GM21423 (cell line): ENCODE results near the gene AGER.

Experiments used
- ATAC-seq: cut with Tn5 transposase; IDR thresholded peaks from one replicate; pipeline ENCODE4 v1.9.1; 2021; ENCODE audit warnings: mild to moderate bottlenecking, moderate library complexity; ENCODE audit not compliant: unreplicated experiment

The AGER gene

DNA sequence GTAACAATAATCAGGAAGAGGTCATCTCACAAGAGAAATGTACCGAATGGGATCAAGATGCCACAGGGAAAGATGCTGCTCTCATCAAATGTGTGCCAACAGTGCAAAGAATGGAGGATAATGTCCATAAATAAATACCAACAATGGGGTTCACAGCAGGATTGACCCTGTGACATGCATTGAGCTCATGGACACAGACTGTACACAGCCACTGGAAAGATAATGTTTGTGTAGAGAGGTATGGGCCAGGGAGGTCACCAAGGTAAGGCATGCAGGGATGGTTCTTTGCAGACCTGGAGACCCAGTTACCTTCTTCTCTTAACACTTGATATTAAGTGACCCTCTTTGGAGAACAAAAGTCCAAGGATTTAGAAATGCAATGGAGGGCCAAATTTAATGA, 9.6 kb downstream of the AGER start:
- no peak for ATAC-seq

DNA sequence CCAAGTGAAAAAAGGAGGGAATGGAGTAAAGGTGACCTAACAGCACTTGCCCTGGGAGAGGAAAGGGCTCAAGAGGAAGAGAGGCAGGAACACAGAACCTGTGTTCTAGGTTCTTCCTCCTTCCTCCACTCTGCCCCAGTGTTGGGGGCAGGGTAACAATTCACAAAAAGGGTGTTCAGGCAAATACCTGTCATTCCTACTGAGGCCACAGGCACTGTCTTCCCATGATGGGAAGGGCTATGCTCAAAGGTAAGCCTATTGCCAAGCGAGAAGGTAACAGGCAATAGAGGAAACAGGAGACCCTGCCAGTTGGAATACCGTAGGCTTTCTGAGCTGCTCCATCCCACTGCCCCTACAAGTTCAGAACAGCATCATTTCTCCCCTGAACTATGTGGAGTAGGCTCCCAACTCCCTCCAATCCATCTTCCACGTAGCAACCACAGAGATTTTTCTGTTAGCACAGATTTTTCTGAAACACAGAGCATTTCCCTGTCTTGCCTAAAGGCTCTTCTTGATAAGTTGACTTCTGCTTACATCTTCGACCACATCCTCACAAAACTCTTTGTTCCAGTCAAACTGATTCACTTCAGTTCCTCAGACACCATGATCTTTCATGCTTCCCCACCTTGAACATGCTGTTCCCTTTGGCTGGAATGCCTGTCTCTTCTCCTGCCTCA, 10.9 kb downstream of the AGER start:
- ATAC-seq, result no peak

DNA sequence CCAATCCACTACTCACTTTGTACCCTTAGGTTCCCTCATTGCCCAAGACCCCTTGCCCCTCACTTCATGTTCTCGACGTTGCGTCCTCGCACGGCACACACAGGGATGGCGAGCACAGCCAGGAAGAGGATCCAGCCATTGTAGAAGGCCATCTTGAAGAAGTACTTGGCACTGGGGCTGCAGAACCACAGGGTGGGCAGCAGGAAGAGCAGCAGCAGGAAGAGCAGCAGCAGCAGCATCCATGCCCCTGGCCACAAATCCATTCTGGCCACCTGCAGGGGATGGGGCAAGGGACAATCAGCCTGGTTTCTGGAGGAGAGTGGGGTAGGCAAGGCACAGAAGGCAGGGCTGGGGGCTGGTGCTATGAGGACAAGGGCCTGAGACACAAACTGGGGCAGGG, 12.8 kb downstream of the AGER start:
- ATAC-seq, result no peak

DNA sequence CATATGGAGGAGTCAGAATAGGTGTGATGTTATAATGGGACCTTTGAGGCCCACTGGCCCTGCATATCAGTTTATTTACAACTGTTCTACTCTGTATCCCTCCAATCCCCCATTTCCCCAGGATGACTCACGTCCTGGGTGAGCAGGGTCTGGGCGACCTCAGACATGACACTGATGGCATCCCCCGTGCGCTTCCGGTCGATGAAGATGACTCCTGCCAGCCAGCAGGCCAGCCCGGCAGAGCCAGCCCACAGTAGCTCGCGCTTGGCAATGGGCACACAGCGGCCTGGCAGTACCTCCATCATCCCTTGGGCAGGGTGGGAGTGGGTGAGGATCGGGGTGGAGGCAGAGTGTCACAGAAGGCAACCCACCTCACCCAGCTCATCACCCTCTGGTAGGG, 13.8 kb downstream of the AGER start:
- ATAC-seq, result no peak

DNA sequence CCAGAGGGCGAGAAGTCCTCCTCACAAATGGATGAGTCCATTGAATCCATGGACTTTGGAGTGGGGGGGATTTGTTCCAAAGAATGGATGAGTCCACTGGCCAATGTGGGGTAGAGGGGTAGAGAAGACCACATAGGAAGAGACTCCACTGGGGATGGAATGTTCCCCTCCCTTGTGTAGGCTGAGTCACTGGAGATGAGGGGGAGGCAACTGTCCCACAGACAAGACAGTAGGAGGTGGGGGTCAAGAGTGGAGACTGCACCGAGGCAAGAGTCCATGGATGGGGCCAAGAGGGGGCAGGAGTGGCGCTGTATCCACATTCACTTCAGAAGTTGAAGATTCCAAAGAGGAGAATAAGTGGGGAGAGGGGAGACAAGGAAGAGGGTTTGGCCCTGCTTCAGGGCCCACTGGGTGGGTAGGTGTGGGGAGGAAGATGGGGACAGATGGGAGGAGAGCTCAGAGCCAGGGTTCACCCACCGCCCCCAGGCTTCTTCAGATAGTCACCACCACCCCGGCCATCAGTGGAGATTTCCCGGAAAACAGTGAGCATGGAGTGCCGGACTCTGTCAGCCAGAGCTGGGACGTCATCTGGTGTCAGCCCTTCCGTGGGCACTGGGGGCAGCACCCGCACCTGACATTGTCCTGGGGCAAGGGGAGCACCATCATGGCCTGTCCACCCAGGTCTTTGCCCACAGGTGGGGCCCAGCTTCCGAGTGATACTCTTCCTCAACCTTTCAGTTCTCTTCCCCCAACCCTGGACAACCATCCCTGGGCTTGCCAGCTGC, 15.1 kb downstream of the AGER start:
- ATAC-seq, result no peak

DNA sequence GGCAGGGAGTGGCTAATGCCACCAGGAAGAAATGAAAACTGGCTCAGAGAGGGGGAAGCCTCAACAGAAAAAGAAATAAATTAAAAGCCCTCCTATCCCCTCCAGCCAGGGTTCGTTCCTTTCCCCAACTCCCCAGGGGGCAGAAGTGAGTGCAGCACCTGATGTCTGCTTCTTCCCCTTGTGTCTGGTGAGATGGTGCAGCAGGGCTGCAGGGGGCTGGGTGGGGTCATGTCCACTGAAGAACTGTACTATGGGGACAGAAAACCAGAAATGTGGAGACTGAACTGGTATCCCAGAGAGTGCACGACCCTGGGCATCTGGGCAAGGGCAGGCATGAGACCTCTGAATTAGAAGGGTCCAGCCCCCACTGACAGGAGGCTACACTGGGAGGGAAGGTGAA, 15.7 kb downstream of the AGER start:
- ATAC-seq, result no peak

DNA sequence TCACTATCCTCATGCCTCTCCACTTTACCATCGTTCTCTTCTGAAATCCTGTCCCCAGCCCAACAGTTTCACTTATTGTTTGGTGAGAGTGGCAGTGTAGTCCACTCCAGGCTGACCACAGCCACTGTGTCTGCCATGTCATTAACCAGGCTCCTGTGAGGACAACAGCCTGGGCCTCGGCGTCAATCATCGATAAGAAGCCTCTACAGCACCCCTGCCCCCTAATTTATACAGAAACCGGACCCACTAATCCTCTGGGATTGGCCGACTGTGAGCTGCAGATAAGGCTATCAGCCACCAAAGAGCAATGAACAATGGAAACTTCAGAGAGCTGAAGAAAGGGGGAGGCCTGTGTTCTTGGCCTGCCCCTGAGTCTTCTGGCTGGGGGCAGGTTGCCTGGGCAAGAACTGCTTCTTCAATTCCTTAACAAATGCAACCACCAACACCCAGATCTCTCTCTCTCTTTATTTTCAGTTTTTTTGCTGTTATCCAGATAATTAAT, 16.2 kb downstream of the AGER start:
- ATAC-seq, result no peak

DNA sequence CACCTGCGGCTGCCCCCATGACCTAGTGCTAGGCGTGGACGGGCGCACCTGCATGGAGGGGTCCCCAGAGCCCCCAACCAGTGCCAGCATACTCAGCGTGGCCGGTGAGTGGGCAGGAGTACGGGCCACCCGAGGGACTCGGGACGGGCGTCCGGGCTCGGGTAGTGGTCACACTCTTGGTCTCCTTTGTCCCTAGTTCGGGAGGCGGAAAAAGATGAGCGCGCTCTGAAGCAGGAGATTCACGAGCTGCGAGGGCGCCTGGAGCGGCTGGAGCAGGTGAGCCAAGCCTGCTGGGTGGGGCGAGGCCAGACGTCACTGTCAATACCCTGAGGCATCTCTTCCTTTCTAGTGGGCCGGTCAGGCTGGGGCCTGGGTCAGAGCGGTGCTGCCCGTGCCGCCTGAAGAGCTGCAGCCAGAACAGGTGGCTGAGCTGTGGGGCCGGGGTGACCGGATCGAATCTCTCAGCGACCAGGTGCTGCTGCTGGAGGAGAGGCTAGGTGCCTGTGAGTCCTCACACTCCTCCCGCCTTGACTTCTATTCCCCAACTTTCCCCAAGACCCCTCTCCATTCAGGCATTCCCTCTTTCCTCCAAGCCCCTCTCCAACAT, 16.8 kb downstream of the AGER start:
- no peak for ATAC-seq

DNA sequence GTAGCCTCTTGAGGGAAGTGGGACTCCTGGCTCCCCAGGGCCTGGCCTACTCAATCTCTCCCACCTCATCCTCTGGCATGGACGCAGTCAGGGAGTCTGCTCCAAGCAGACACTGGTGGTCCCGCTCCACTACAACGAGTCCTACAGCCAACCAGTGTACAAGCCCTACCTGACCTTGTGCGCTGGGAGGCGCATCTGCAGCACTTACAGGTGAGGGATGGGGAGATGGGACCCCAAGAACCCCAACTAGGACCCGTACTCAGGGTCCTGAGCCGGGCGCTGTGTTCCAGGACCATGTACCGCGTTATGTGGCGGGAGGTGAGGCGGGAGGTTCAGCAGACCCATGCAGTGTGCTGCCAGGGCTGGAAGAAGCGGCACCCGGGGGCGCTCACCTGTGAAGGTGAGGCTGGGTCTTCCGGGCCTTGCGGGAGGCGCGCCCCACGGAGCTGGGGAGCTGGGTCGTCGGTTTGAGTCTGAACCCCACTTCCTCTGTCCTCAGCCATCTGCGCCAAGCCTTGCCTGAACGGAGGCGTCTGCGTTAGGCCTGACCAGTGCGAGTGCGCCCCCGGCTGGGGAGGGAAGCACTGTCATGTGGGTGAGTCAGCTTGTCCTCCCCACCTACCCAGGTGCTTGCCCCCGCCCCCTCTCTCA, 17.5 kb downstream of the AGER start:
- no peak for ATAC-seq

DNA sequence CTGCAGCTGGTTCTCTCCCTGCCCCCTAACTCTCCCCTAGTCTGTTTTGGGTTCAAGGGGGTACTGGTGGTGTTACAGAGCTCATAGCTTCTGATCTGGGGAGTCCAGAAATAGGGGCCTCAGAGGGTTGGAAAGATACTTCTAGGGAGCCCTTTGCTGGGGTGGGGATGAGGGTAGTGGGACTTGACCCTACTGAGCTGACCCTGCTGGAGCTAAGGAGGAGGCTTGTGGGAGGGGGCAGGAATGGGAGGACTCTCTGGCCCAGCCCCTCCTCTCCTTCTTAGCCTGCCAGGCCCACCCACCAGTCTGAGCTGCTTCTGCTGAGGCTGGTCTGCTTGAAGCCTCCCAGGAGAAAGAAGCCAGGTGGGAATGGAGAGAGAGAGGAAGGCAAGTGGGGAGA, 19.8 kb downstream of the AGER start, which contains the start of gene EGFL8:
Gene EGFL8 (plus strand): TSS at position 301 of the 400 bp plus-strand sequence. CDS start 1,571 bp downstream, outside the sequence.
- no peak for ATAC-seq

DNA sequence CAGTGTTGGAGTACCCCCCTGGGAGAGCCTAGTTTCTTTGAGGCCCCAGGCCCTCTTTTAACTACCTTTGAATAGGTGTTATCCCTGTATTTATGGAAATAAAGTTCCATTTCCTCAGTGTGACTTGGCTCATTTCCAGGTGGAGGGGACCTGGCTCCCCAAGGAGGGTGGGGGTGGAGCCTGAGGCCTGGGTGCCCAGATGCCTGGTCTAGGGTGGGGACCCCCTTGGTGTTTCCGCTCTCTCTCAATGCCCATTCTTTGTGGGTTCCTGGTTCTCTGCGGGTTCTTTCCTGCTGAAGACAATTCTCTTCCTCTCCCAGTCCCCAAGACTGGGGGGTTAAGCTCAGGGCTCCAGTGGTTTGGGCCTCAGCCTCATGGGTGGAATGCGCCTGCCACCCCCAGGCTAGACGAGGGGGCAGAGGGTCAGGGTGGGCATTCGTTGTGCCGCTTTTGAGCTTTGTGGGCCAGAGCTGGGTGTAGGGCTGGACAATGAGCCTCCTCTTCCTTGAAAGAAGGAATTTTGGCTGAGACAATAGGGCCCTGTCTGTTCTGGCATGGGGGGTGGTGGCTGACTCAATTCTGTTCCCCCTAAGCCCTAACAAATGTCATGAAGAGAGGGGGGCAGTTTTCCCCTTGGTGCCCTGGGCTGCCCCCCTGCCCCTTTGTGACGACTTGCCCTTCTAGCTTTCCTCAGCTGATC, 20.3 kb downstream of the AGER start:
- ATAC-seq, result no peak

DNA sequence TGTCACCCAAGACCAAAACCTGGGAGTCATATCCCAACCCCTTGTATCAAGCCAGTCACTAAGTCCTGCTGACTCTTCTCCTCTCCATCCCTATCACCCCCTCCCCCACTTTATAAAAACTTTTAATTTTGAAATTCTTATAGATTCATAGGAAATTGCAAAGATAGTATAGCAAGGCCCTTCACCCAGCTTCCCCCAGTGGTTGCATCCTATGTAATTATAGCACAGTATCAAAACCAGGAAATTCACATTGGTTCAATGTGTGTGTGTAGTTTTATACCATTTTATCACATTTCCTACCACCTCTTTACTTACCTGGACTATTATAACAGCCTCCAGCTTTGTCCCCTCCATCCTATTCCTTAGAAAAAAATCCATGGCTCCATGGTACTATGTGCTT, 26.0 kb downstream of the AGER start:
- no peak for ATAC-seq

DNA sequence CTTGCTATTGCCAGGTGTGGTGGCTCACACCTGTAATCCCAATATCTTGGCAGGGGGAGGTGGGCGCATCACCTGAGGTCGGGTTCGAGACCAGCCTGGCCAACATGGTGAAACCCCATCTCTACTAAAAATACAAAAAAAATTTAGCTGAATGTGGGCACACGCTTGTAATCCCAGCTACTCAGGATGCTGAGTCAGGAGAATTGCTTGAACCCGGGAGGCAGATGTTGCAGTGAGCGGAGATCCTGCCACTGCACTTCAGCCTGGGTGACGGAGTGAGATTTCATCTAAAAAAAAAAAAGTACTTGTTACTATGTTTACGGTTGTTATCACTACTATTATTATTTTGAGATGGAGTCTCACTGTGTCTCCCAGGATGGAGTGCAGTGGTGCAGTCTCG, 27.2 kb downstream of the AGER start:
- ATAC-seq, result no peak

DNA sequence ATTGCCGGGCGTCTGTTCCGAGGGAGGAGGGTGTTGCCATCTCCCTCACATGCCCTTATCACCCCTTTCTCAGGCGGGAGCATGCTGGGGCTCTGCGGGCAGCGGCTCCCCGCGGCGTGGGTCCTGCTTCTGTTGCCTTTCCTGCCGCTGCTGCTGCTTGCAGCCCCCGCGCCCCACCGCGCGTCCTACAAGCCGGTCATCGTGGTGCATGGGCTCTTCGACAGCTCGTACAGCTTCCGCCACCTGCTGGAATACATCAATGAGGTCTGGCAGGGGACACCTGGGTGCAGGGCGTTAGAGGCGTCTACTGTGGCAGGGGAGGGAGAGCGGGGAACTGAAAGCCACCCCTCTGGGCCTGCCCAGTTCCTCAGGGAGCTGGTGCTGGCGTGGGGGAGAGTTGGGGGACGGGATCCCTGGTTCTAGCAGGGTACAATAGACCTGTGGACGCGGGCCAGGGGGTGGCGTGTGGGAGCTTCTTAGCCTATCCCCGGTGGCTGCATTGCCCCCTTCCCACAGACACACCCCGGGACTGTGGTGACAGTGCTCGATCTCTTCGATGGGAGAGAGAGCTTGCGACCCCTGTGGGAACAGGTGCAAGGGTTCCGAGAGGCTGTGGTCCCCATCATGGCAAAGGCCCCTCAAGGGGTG, 29.4 kb downstream of the AGER start:
- ATAC-seq, result no peak

DNA sequence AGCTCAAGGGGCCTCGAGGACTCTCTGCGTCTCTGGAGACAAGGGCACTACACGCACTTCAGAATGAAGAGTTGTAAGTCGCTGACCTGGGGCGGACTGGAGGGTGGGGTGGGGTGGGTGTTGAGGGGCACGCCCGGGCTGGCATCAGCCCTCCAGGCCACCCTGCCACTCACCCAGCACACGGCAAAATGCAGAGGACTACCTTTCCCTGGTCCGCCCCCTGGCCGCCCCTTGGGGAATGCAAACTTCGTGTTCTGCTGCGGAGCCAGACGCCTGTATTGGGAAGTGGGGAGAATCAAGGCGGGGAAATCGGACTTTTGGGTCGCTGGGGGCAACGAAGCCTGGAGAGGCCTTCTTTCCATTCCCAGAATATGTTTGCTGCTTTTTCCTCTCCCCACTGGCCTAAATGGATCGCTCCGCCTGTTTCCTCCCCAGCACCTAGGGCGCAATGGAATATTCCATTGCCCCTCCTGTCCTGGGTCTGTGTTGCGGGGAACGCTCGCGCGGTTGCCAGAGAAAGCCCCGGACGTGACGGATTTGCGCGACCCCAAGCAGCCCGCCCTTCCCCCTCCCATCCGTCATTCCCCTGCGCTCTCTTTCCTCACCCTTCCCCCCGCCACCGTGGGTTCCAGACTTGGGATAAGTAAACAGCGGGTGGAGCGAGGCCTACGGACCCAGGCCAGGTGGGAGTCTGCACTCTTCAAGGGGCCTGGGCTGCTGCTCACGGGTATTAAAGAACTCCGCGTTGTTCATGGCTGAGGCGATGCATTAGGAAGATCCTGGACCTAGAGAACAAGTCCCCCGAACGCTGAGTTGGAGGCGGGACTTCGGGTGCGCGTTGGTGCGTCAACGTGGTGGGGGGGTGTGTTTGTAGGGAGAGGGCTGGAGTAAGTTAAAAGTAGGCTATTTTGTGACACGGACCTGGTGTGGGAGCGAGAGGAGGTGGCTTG, 30.2 kb downstream of the AGER start, which contains the start of gene PPT2:
Gene PPT2 (plus strand): TSS at position 578 of the 950 bp plus-strand sequence. CDS start 454 bp downstream, outside the sequence.
- ATAC-seq, result no peak

DNA sequence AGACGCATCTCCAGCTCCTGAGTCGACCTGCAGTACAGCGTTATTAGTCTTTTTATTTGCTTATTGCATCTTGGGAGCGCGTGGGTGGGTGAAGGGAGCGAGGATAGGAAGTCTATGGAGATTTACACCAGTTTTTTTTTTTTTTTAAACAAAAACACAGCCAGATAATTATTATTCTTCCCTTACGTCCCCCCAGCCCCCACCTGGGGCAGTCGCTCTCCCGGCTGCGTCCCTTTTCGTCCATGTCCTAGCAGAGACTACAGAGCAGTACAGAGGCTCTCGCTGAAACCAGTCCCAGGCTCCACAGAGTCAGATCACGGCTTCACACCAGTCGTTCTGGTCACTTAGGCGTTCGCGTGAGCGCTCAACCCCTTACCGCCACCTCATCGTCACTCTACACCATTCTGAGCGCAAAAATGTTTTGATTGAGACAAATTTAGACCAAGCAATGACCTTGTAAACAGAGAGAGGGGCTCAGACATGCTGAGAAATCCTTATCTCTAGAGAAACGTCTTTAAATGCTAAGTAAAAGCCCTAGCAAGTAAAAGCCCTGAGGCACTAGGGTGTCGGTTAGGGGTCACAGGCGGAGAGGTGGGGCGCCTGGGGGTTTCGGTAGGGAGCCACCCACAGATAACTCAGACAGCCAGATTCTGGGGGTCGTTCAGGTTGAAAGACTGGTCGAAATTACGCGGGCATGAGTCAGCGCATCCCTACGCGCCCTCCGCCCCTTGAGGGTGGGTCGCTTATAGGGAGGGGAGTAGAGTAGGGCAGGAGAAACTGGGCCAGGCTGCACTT, 31.1 kb downstream of the AGER start:
- ATAC-seq, result no peak

DNA sequence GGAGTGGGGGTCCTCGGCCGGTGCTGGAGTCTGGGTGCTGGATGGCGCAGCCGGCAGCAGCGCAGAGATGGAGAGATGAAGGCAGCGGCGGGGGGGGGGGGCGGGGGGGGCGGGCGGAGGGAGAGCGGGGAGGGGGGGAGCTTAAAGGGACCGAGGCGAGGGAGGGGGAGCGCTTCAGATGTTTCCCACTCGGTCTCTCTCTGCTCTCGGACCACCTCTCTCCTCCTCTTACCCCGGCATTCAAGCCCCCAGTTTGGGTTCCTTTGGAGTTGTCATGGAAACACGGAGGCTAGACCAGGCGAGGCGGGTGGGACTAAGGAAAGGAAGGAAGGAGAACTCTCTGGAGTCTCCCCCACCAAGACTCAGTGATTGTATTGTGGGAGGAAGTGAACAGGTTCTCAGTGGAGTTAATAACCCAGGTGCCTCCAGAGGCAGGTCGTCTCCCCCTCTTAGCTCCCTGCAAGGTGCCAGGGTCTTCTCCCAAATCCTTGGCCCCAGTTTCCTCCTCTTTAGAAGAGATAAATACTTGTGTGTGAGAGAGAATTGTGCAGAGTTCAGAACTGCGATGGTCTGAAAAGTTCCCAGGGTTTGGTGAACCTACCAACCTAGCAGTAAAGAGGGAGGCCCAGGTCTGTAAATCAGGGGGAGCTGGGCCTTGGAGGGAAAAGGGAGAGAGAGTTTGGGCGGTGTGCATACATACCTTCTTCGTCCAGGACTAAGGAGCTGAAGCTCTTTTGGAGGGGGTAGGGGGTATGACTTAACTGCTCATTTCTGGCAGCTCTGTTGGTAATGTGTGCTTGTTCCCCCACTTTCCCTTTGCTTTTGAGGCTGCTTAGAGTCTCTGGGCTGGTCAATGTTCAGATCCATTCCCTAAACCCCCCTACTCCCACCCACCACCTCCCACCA, 31.9 kb downstream of the AGER start, which contains the start of gene PRRT1:
Gene PRRT1 (minus strand): TSS at position 77 of the 906 bp plus-strand sequence. CDS start 112 bp downstream, outside the sequence.
- no peak for ATAC-seq
